GM12801 (cell line): ENCODE data around the gene MPRIP.

Source experiments
- TF ChIP-seq, protein P1 (sequence below): IDR thresholded peaks from one replicate; pipeline ENCODE4 v1.5.1; 2011; ENCODE audit warnings: control low read depth; ENCODE audit not compliant: insufficient read length; ENCODE audit errors: extremely low read depth

MPRIP gene

DNA sequence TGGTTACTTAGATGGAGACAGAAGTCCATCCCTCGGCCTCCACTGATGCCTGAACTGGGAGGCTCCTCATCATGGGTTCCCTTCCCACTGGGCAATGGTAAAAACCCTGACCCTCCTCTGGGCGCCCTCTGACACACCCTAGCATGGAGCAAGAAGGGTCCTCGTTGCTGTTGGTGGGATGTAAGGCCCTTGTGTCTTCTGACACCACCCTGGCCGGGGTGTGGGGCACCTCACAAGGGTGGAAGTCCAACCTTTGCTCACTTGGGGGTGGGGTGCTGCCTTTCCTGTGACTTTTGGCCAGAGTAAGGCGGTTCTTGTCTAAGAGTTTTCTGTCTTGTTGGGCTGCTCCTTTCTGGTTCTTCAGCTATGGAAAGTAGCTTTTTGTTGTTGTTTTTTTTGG lies 28.7 kb downstream of the MPRIP start:
- TF ChIP-seq, protein P1, sequence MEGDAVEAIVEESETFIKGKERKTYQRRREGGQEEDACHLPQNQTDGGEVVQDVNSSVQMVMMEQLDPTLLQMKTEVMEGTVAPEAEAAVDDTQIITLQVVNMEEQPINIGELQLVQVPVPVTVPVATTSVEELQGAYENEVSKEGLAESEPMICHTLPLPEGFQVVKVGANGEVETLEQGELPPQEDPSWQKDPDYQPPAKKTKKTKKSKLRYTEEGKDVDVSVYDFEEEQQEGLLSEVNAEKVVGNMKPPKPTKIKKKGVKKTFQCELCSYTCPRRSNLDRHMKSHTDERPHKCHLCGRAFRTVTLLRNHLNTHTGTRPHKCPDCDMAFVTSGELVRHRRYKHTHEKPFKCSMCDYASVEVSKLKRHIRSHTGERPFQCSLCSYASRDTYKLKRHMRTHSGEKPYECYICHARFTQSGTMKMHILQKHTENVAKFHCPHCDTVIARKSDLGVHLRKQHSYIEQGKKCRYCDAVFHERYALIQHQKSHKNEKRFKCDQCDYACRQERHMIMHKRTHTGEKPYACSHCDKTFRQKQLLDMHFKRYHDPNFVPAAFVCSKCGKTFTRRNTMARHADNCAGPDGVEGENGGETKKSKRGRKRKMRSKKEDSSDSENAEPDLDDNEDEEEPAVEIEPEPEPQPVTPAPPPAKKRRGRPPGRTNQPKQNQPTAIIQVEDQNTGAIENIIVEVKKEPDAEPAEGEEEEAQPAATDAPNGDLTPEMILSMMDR: no peak

- TF ChIP-seq, protein P1: no peak
Observed at GRCh38 chr17:17071531-17072360, 29.5 kb downstream of the MPRIP start.

DNA sequence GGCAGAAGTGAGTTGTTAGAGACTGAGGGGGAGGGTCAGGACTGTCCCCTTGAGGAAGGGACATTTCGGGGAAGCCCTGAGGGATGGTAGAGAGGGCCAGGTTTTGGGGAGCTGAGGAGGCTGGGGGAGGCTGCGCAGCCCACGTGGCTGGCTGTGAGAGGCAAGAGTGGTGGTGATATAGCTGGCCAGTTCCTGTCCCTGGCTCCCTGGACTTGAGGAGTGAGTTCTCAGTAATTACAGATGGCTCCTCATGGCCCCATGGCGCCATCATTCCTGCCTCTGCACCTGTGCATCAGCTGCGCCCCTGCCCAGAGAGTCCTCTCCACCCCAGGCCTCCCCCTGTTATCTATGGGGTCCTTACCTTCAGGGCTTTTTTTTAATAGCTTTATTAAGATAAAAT lies 30.3 kb downstream of the MPRIP start:
- TF ChIP-seq, protein P1: no peak

DNA sequence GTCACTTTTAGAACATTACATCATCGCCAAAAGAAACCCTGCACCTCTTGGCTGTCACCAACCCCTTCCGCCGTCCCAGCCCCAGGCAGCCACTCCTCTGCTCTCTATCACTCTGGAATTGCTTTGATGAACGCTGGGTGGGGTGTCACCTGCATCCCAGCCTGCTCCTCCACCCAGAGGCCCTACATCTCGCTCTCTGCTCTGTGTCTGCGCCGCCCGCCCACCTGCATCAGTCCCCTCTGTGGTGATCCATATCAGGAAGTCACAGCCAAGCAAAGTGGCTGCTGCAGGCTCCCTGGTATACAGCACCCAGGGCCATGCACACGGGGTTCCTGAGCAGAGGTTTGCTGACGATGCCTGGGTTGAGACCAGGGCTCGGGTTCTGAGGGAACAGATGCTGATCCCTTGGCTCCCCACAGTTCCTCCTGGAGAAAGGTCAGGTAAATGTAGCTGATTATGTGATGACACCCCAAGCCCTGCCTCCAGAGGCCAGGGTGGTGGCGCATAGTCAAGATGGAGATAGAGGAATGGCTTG lies 30.8 kb downstream of the MPRIP start:
- TF ChIP-seq, protein P1: no peak

- TF ChIP-seq, protein P1: no peak
Observed at GRCh38 chr17:17073581-17074403, 31.5 kb downstream of the MPRIP start.

GRCh38 chr17:17075125-17075781 lies 33.0 kb downstream of the MPRIP start:
- TF ChIP-seq, protein P1: no peak

- TF ChIP-seq, protein P1: no peak
Observed at GRCh38 chr17:17076066-17076465, 33.8 kb downstream of the MPRIP start.
